HepG2 (cell line): ENCODE results near the gene DDAH1. TPM values are rescaled to one million over a fixed set of nuclear protein-coding genes. Genes with fewer than 3 reads are reported as not detected.
A peak's percentile ranks its signal among the peaks of the same experiment; 100 is the strongest.

ENCODE experiments used
- ATAC-seq: fragments of 200-7000 bp; cut with Tn5 transposase; 3 replicates; pipeline ENCODE4 v1.9.1; 2020; ENCODE audit warnings: mild to moderate bottlenecking, moderate library complexity
- BruUV-seq: library from RNA; stranded (reverse); fragments of 400-500 nt; replicated peaks from 2 replicates; lab custom pipeline; 2021; lab: Mats Ljungman, UMichigan
- CTCF ChIA-PET: fragments of 300-600 bp; formaldehyde crosslinking; extraction: SDS; loops from one replicate; lab custom pipeline; 2021; ENCODE audit warnings: low total read pairs, inconsistent platforms, low intra/inter-chr PET ratio; lab: Yijun Ruan, JAX
- POLR2A ChIA-PET: fragments of 350-600 bp; sonication (Branson Sonifier 250); formaldehyde crosslinking; loops from one replicate; lab custom pipeline; 2020; ENCODE audit warnings: antibody characterized with exemption, inconsistent platforms; lab: Yijun Ruan, JAX
- DNase-seq: peaks from one replicate; pipeline ENCODE4 v3.0.0-alpha.2; 2015; ENCODE audit warnings: low spot score
- FAIRE-seq: peaks from 3 replicates; lab custom pipeline; 2011; peaks lifted over from hg19 to GRCh38; lab: Jason Lieb, UNC
- H2AFZ ChIP-seq: one replicate; pipeline ENCODE4 v1.6.1; 2011; ENCODE audit warnings: low read length, inconsistent platforms
- H3K27ac ChIP-seq: fragments of 300-600 bp; 3 replicates; pipeline ENCODE4 v1.8.0; 2011; ENCODE audit warnings: mixed run types, mild to moderate bottlenecking, mixed read lengths, low read length, inconsistent platforms; ENCODE audit not compliant: insufficient read depth; ENCODE audit errors: extremely low read length
- H3K27me3 ChIP-seq, 2 experiments: fragments of 200-600 bp in 1 of 2; 2 replicates in 1 of 2; 3 replicates in 1 of 2; pipeline versions ENCODE4 v1.6.0 to v1.8.0; 2011; ENCODE audit warnings: low read length in 2 of 2, mild to moderate bottlenecking in 2 of 2, moderate library complexity in 2 of 2, inconsistent platforms in 1 of 2; ENCODE audit not compliant: insufficient read depth in 2 of 2, control insufficient read depth in 1 of 2
- H3K36me3 ChIP-seq, 2 experiments: fragments of 200-600 bp in 1 of 2; replicated peaks in 1 of 2; 2 replicates in 1 of 2; 3 replicates in 1 of 2; pipeline versions ENCODE4 v1.5.1 to v1.8.0; 2011; ENCODE audit warnings: low read length in 2 of 2, inconsistent platforms in 1 of 2; ENCODE audit not compliant: insufficient read depth in 2 of 2, control insufficient read depth in 1 of 2
- H3K4me1 ChIP-seq: 2 replicates; pipeline ENCODE4 v1.5.1; 2012; ENCODE audit warnings: low read length, inconsistent platforms; ENCODE audit not compliant: insufficient read depth
- H3K4me2 ChIP-seq: 2 replicates; pipeline ENCODE4 v1.6.0; 2011; ENCODE audit warnings: low read depth, low read length, inconsistent platforms
- H3K4me3 ChIP-seq, 3 experiments: fragments of 200-600 bp in 1 of 3; sonication (generic), shearing (Covaris generic) in 1 of 3; replicated peaks in 1 of 3; 2 replicates each; pipeline ENCODE4 v1.5.1; 2011 to 2016; ENCODE audit warnings: low read length in 3 of 3, inconsistent platforms in 2 of 3, low read depth in 2 of 3, mild to moderate bottlenecking in 2 of 3, control low read depth in 1 of 3, mixed read lengths in 1 of 3; ENCODE audit not compliant: insufficient read depth in 1 of 3
- H3K79me2 ChIP-seq: one replicate; pipeline ENCODE4 v1.6.1; 2011; ENCODE audit warnings: low read length, inconsistent platforms; ENCODE audit not compliant: insufficient read depth
- H3K9ac ChIP-seq: 2 replicates; pipeline ENCODE4 v1.6.0; 2011; ENCODE audit warnings: mild to moderate bottlenecking, low read depth, low read length, inconsistent platforms; ENCODE audit not compliant: insufficient read depth
- H3K9me3 ChIP-seq: 2 replicates; pipeline ENCODE4 v1.5.1; 2012; ENCODE audit warnings: mild to moderate bottlenecking, low read length
- H4K20me1 ChIP-seq: 2 replicates; pipeline ENCODE4 v1.6.0; 2011; ENCODE audit warnings: inconsistent platforms, mild to moderate bottlenecking, low read length, moderate library complexity; ENCODE audit not compliant: insufficient read depth
- AGO2 ChIP-seq: fragments of 200-400 bp; formaldehyde crosslinking; optimal IDR thresholded peaks from 2 replicates; pipeline ENCODE3; 2017; ENCODE audit warnings: mild to moderate bottlenecking, low read depth, low read length, moderate library complexity
- AHR ChIP-seq: IDR thresholded peaks from 2 replicates; pipeline ENCODE4 v1.6.1; 2018; ENCODE audit warnings: missing genetic modification reagents, missing compliant biosample characterization
- GLI4 ChIP-seq: sonication (generic); formaldehyde crosslinking; IDR thresholded peaks from 2 replicates; pipeline ENCODE4 v1.5.1; 2020; ENCODE audit warnings: missing genetic modification reagents, mild to moderate bottlenecking, moderate library complexity, borderline replicate concordance
- HOXA3 ChIP-seq: sonication (generic); formaldehyde crosslinking; IDR thresholded peaks from 2 replicates; pipeline ENCODE4 v1.5.0; 2020; ENCODE audit warnings: missing genetic modification reagents
- PATZ1 ChIP-seq: sonication (generic); formaldehyde crosslinking; IDR thresholded peaks from 2 replicates; pipeline ENCODE4 v1.4.0; 2020; ENCODE audit warnings: missing genetic modification reagents
- RBM22 ChIP-seq: fragments of 200-400 bp; formaldehyde crosslinking; optimal IDR thresholded peaks from 2 replicates; pipeline ENCODE3; 2017; ENCODE audit warnings: mild to moderate bottlenecking, low read length, moderate library complexity
- SOX13 ChIP-seq, 3 experiments: fragments of 450-650 bp in 1 of 3; sonication (generic) in 1 of 3; formaldehyde crosslinking in 1 of 3; IDR thresholded peaks in 2 of 3; conservative IDR thresholded peaks in 1 of 3; 2 replicates each; pipeline versions ENCODE4 v1.5.0 to v1.6.1; 2016 to 2020; ENCODE audit warnings: antibody characterized with exemption in 1 of 3, mild to moderate bottlenecking in 1 of 3, missing compliant biosample characterization in 1 of 3, missing genetic modification reagents in 1 of 3, moderate library complexity in 1 of 3
- ZBTB40 ChIP-seq, 2 experiments: fragments of 450-650 bp in 1 of 2; sonication (generic) in 1 of 2; formaldehyde crosslinking in 1 of 2; IDR thresholded peaks; 2 replicates each; pipeline versions ENCODE4 v1.6.1 to v1.8.0; 2016 to 2022; ENCODE audit warnings: antibody characterized with exemption in 1 of 2, mild to moderate bottlenecking in 1 of 2, missing genetic modification reagents in 1 of 2
- ZNF225 ChIP-seq: sonication (generic); formaldehyde crosslinking; IDR thresholded peaks from 2 replicates; pipeline ENCODE4 v1.4.0; 2020; ENCODE audit warnings: mild to moderate bottlenecking, missing genetic modification reagents
- ZNF274 ChIP-seq: sonication (generic); formaldehyde crosslinking; IDR thresholded peaks from 2 replicates; pipeline ENCODE4 v1.5.1; 2020; ENCODE audit warnings: mild to moderate bottlenecking, missing genetic modification reagents
- WGBS: methylation state at CpG from one replicate; pipeline ENCODE4 v1.1.6; 2017; ENCODE audit warnings: low lambda C conversion rate; 5-methylcytosine and 5-hydroxymethylcytosine counted together
- in situ Hi-C: cut with HindIII; loops from 2 replicates; pipeline ENCODE4 v1.10.0; 2017; ENCODE audit warnings: low pct_unique_long_range_greater_than_20kb; ENCODE audit not compliant: extremely low pct_ligation_motif_present
- intact Hi-C: fragments of 100-400 bp; cut with micrococcal nuclease; formaldehyde crosslinking; loops from one replicate; pipeline ENCODE4 v1.10.0; 2022; ENCODE audit not compliant: unreplicated experiment
- polyA plus RNA-seq, 8 experiments: library from polyadenylated mRNA; depleted of rRNA in 3 of 8; stranded (reverse) in 7 of 8; unstranded in 1 of 8; fragments of >200 nt; fragmentation: Illumina TruSeq in 4 of 8; extraction: Trizol in 4 of 8; gene quantifications; 2 replicates each; pipeline versions ENCODE4 v1.2.1 to v1.2.3, GENCODE V29; 2011 to 2016; ENCODE audit warnings: low read depth in 4 of 8, missing spikeins in 1 of 8, mixed read lengths in 1 of 8; ENCODE audit not compliant: insufficient read depth in 1 of 8
- total RNA-seq, 5 experiments: library from RNA; depleted of rRNA; stranded (reverse); fragments of >200 nt; fragmentation: Illumina TruSeq; extraction: Trizol; gene quantifications; 2 replicates each; pipeline ENCODE4 v1.2.3, GENCODE V29; 2016; ENCODE audit warnings: low read depth in 1 of 5
- TF ChIP-seq, protein P1 (sequence below): sonication (generic); formaldehyde crosslinking; IDR thresholded peaks from 2 replicates; pipeline ENCODE4 v1.8.0; 2022; ENCODE audit warnings: missing genetic modification reagents, low read depth, mild to moderate bottlenecking, borderline replicate concordance

Gene DDAH1
- total and polyA plus RNA-seq, 2 of the 13 experiments (the other 11 are each of a cell fraction or from before 2014, with no cell fraction given) = 39.7 to 64.4 TPM

- H3K36me3 ChIP-seq = no peaks in the 10 kb centered on the region
- peaks cover 35% of the 10 kb centered on the region for H3K79me2 ChIP-seq
- intact Hi-C loops (no loop called here), in situ Hi-C loops (no loop called here)
- peak overlapping the region; percentile 7; the same call in 1 of the 2 replicates for H3K9ac ChIP-seq
- CTCF ChIA-PET = no interaction called here
- H3K4me2 ChIP-seq = peak overlapping the region; percentile 47
- FAIRE-seq (peak; percentile 66), ATAC-seq (peak; percentile 84), DNase-seq (peak; percentile 69)
- H3K4me3 ChIP-seq = peak overlapping the region in 2 of 3 experiments; percentile 18 to 32; a peak in 1 of 6 replicates
- peak overlapping the region; percentile 47 for H3K27ac ChIP-seq
- peaks cover 21% of the 10 kb centered on the region for H3K4me1 ChIP-seq
- POLR2A ChIA-PET = no interaction called here
- H3K9me3 ChIP-seq = no peaks in the 10 kb centered on the region
- 76% methylated on average over 3 of the region's 3 CpGs for WGBS
- H4K20me1 ChIP-seq = no peaks in the 10 kb centered on the region; the same call in 1 of the 2 replicates
- no peak overlapping the region for H2AFZ ChIP-seq
- H3K27me3 ChIP-seq = no peaks in the 10 kb centered on the region
- BruUV-seq = no TSS peak
- TF ChIP-seq AGO2 (no peak), SOX13 (IDR thresholded peaks at IDR 0.05) (no peak), SOX13 (CRISPR knock-in tag; conservative IDR thresholded peaks at IDR 0.05 in 1 of 2, IDR thresholded peaks at IDR 0.05 in 1 of 2) (peak in 1 of 2 experiments; percentile 26; a peak in 1 of 4 replicates), ZNF225 (CRISPR knock-in tag) (no peak), GLI4 (CRISPR knock-in tag) (no peak), AHR (CRISPR knock-in tag) (no peak), ZNF274 (CRISPR knock-in tag) (no peak), PATZ1 (CRISPR knock-in tag) (no peak), RBM22 (no peak), ZBTB40 (IDR thresholded peaks at IDR 0.05) (no peak), ZBTB40 (CRISPR knock-in tag; IDR thresholded peaks at IDR 0.05) (no peak), HOXA3 (CRISPR knock-in tag) (no peak)
- TF ChIP-seq, protein P1, sequence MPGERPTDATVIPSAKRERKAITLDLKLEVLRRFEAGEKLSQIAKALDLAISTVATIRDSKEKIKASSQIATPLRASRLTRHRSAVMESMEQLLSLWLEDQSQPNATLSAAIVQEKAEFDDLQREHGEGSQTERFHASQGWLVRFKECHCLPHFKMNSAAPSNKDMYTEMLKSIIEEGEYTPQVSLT = no peak
Measured at GRCh38 chr1:85406887-85407533, 57.9 kb downstream of the DDAH1 start.
